ENCODE data around the gene ALKAL2. TPM values are rescaled to one million over a fixed set of nuclear protein-coding genes. Genes with fewer than 3 reads are reported as not detected.

Gene ALKAL2
- total and polyA plus RNA-seq, 2 of the 13 experiments (the other 11 are each of a cell fraction or from before 2014, with no cell fraction given): 0.22 to 1.7 TPM

DNA sequence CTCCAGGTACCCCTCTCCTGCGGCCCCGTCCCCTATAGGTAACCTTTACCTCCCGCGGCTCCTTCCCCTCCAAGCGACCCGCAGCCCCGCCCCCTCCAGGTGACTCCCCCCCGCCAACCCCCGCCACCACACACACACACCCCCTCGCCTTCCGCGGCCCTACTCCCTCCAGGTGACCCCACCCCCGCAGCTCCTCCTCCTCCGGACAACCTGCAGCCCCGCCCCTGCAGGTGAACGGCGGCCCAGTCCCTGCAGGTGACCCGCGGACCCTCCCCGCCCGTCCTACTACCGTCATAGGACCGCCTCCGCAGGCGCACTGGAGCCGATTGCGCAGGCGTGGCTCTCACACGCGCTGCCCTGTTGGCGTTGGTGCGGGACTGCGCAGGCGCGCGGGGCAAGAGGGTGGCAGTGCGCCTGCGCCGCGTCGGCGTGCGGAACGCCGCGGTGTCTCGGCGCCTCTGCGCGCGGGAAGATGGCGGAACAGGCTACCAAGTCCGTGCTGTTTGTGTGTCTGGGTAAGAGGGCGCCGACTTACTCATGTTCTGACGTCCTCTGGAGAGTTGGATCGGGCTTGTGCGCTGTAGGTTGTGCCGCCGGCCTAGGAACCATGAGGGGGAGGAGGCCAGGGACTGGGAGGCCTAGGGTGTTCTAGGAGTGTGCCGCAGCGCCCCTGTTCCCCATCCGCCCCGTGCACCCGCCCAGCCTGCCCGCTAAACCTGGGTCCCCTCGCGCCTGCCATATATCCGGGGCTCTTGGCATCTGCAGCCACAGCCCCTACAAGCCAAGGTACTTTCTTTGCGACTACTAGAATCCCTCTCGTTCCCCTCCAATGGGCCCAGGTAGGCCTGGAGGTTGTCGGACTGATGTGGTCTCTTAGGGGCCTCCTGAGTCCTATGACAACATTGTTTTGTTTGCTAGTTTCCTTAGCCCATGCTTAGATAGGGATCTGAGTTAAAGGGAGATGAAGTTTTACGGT lies 23.1 kb downstream of the ALKAL2 start, which contains the start of gene ACP1 (continued):
- TF ChIP-seq GZF1 (CRISPR knock-in tag; IDR thresholded peaks at IDR 0.05): no peak
- TF ChIP-seq, protein P1, sequence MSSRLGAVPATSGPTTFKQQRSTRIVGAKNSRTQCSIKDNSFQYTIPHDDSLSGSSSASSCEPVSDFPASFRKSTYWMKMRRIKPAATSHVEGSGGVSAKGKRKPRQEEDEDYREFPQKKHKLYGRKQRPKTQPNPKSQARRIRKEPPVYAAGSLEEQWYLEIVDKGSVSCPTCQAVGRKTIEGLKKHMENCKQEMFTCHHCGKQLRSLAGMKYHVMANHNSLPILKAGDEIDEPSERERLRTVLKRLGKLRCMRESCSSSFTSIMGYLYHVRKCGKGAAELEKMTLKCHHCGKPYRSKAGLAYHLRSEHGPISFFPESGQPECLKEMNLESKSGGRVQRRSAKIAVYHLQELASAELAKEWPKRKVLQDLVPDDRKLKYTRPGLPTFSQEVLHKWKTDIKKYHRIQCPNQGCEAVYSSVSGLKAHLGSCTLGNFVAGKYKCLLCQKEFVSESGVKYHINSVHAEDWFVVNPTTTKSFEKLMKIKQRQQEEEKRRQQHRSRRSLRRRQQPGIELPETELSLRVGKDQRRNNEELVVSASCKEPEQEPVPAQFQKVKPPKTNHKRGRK (CRISPR knock-in tag; IDR thresholded peaks at IDR 0.05): no peak
- TF ChIP-seq, protein P2, sequence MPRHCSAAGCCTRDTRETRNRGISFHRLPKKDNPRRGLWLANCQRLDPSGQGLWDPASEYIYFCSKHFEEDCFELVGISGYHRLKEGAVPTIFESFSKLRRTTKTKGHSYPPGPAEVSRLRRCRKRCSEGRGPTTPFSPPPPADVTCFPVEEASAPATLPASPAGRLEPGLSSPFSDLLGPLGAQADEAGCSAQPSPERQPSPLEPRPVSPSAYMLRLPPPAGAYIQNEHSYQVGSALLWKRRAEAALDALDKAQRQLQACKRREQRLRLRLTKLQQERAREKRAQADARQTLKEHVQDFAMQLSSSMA (CRISPR knock-in tag; IDR thresholded peaks at IDR 0.05): peak; percentile 83; the same call in 1 of the 2 replicates
- TF ChIP-seq HOXA9 (CRISPR knock-in tag; IDR thresholded peaks at IDR 0.05; ENCODE audit: borderline replicate concordance): peak; percentile 13; the same call in 1 of the 2 replicates
- no peak; the same call in none of the 2 replicates for TF ChIP-seq ZFP37 (CRISPR knock-in tag; IDR thresholded peaks at IDR 0.05; ENCODE audit: borderline replicate concordance)
- peak; percentile 84 for TF ChIP-seq GABPB1 (CRISPR knock-in tag; IDR thresholded peaks at IDR 0.05)
- no peak for TF ChIP-seq PRPF4 (IDR thresholded peaks at IDR 0.05; ENCODE audit: low read depth, low read length, poor library complexity, severe bottlenecking)
- TF ChIP-seq REL (CRISPR knock-in tag; conservative IDR thresholded peaks at IDR 0.05): peak; percentile 64; the same call in 1 of the 2 replicates
- TF ChIP-seq MLLT10 (CRISPR knock-in tag; IDR thresholded peaks at IDR 0.05): no peak
- TF ChIP-seq ZFP36 (IDR thresholded peaks at IDR 0.05; ENCODE audit: borderline replicate concordance, low read depth, low read length, partially characterized antibody): no peak
- TF ChIP-seq, protein P3, sequence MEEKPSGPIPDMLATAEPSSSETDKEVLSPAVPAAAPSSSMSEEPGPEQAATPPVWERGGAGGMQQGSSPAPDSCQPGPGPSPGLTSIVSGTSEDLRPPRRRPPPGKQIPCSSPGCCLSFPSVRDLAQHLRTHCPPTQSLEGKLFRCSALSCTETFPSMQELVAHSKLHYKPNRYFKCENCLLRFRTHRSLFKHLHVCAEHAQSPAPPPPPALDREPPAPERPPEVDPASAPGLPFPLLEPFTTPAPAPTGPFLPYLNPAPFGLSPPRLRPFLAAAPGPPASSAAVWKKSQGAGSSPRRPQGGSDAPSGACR (CRISPR knock-in tag; IDR thresholded peaks at IDR 0.05): no peak
- no peak for TF ChIP-seq ZNF326 (CRISPR knock-in tag; IDR thresholded peaks at IDR 0.05; ENCODE audit: borderline replicate concordance)
- TF ChIP-seq ZNF570 (CRISPR knock-in tag; IDR thresholded peaks at IDR 0.05; ENCODE audit: borderline replicate concordance): no peak
- peak; percentile 81 for TF ChIP-seq ZNF350 (CRISPR knock-in tag; IDR thresholded peaks at IDR 0.05; ENCODE audit: borderline replicate concordance, low read depth)
- no peak; the same call in 1 of the 2 replicates for TF ChIP-seq ZNF674 (CRISPR knock-in tag; IDR thresholded peaks at IDR 0.05; ENCODE audit: low read depth)
- TF ChIP-seq, protein P4, sequence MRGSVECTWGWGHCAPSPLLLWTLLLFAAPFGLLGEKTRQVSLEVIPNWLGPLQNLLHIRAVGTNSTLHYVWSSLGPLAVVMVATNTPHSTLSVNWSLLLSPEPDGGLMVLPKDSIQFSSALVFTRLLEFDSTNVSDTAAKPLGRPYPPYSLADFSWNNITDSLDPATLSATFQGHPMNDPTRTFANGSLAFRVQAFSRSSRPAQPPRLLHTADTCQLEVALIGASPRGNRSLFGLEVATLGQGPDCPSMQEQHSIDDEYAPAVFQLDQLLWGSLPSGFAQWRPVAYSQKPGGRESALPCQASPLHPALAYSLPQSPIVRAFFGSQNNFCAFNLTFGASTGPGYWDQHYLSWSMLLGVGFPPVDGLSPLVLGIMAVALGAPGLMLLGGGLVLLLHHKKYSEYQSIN (CRISPR knock-in tag; IDR thresholded peaks at IDR 0.05; ENCODE audit: borderline replicate concordance): no peak
- TF ChIP-seq, protein P5, sequence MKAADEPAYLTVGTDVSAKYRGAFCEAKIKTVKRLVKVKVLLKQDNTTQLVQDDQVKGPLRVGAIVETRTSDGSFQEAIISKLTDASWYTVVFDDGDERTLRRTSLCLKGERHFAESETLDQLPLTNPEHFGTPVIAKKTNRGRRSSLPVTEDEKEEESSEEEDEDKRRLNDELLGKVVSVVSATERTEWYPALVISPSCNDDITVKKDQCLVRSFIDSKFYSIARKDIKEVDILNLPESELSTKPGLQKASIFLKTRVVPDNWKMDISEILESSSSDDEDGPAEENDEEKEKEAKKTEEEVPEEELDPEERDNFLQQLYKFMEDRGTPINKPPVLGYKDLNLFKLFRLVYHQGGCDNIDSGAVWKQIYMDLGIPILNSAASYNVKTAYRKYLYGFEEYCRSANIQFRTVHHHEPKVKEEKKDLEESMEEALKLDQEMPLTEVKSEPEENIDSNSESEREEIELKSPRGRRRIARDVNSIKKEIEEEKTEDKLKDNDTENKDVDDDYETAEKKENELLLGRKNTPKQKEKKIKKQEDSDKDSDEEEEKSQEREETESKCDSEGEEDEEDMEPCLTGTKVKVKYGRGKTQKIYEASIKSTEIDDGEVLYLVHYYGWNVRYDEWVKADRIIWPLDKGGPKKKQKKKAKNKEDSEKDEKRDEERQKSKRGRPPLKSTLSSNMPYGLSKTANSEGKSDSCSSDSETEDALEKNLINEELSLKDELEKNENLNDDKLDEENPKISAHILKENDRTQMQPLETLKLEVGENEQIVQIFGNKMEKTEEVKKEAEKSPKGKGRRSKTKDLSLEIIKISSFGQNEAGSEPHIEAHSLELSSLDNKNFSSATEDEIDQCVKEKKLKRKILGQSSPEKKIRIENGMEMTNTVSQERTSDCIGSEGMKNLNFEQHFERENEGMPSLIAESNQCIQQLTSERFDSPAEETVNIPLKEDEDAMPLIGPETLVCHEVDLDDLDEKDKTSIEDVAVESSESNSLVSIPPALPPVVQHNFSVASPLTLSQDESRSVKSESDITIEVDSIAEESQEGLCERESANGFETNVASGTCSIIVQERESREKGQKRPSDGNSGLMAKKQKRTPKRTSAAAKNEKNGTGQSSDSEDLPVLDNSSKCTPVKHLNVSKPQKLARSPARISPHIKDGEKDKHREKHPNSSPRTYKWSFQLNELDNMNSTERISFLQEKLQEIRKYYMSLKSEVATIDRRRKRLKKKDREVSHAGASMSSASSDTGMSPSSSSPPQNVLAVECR (CRISPR knock-in tag; IDR thresholded peaks at IDR 0.05; ENCODE audit: borderline replicate concordance): peak; percentile 92; the same call in 1 of the 2 replicates
- TF ChIP-seq ZNF451 (CRISPR knock-in tag; IDR thresholded peaks at IDR 0.05): peak; percentile 99
- peak; percentile 96 for TF ChIP-seq GATAD1 (CRISPR knock-in tag; IDR thresholded peaks at IDR 0.05)

Data from HepG2 (cell line).